Calu3 (cell line): ENCODE results near the gene MYL3. TPM values are rescaled to one million over a fixed set of nuclear protein-coding genes. Genes with fewer than 3 reads are reported as not detected.

ENCODE experiments used
- BruUV-seq: library from RNA; stranded (reverse); fragments of 400-500 nt; replicated peaks from 2 replicates; lab custom pipeline; 2021; lab: Mats Ljungman, UMichigan
- CTCF ChIA-PET: fragments of 300-600 bp; sonication (Branson Sonifier 250); formaldehyde crosslinking; loops from one replicate; lab custom pipeline; 2022; ENCODE audit warnings: antibody characterized with exemption; lab: Charles Lee
- DNase-seq: peaks from one replicate; pipeline ENCODE4 v3.0.0; 2022
- H3K27ac Mint-ChIP-seq: one replicate; pipeline ENCODE4 v1.8.0; 2022; ENCODE audit warnings: mixed read lengths; ENCODE audit not compliant: unreplicated experiment
- H3K27me3 Mint-ChIP-seq: one replicate; pipeline ENCODE4 v1.8.0; 2022; ENCODE audit warnings: mixed read lengths; ENCODE audit not compliant: unreplicated experiment
- H3K36me3 Mint-ChIP-seq: one replicate; pipeline ENCODE4 v1.8.0; 2022; ENCODE audit warnings: mild to moderate bottlenecking, moderate library complexity, mixed read lengths; ENCODE audit not compliant: insufficient read depth, unreplicated experiment
- H3K4me1 Mint-ChIP-seq: one replicate; pipeline ENCODE4 v1.8.0; 2022; ENCODE audit warnings: mild to moderate bottlenecking, low read depth, mixed read lengths; ENCODE audit not compliant: unreplicated experiment
- H3K4me3 Mint-ChIP-seq: one replicate; pipeline ENCODE4 v1.8.0; 2022; ENCODE audit warnings: mild to moderate bottlenecking, low read depth, moderate library complexity, mixed read lengths; ENCODE audit not compliant: unreplicated experiment
- H3K9me3 Mint-ChIP-seq: one replicate; pipeline ENCODE4 v1.8.0; 2022; ENCODE audit warnings: low read depth, mixed read lengths; ENCODE audit not compliant: unreplicated experiment
- intact Hi-C: fragments of 100-400 bp; cut with micrococcal nuclease; formaldehyde crosslinking; loops from one replicate; pipeline ENCODE4 v1.10.0; 2022; ENCODE audit not compliant: unreplicated experiment
- total RNA-seq: library from RNA; stranded (reverse); gene quantifications from 2 replicates; pipeline ENCODE4 v1.2.3, GENCODE V29; 2022
- TF ChIP-seq, protein P1 (sequence below): fragments of 200-600 bp; IDR thresholded peaks from one replicate; pipeline ENCODE4 v1.8.0; 2022; ENCODE audit warnings: antibody characterized with exemption; ENCODE audit not compliant: unreplicated experiment

MYL3 gene
- total RNA-seq, 1 experiment from 2014 or later = not detected

DNA sequence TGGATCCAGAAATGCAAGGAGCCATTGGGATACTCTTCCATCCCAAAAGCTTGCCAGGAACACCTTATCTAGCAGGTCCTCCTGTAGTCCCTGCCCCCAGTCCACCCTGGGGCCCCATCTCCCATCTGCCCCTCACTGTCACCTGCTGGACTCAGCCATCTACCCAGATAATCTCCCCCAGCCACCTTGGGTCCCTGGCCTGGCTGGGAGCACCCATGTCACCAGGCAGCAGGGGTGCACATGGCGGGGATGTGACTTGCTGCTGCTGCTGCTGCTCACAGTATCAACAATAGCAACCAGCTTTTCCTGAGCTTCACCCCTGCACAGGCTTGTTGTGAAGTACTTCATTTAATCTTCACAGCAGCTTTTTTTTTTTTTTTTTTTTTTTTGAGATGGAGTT lies 26.9 kb upstream of the MYL3 start:
- TF ChIP-seq, protein P1, sequence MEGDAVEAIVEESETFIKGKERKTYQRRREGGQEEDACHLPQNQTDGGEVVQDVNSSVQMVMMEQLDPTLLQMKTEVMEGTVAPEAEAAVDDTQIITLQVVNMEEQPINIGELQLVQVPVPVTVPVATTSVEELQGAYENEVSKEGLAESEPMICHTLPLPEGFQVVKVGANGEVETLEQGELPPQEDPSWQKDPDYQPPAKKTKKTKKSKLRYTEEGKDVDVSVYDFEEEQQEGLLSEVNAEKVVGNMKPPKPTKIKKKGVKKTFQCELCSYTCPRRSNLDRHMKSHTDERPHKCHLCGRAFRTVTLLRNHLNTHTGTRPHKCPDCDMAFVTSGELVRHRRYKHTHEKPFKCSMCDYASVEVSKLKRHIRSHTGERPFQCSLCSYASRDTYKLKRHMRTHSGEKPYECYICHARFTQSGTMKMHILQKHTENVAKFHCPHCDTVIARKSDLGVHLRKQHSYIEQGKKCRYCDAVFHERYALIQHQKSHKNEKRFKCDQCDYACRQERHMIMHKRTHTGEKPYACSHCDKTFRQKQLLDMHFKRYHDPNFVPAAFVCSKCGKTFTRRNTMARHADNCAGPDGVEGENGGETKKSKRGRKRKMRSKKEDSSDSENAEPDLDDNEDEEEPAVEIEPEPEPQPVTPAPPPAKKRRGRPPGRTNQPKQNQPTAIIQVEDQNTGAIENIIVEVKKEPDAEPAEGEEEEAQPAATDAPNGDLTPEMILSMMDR = no peak
- no peaks in the 10 kb centered on the region for H3K9me3 Mint-ChIP-seq
- peaks cover 30% of the 10 kb centered on the region for H3K27me3 Mint-ChIP-seq
- no peak overlapping the region for H3K27ac Mint-ChIP-seq
- no TSS peak for BruUV-seq
- DNase-seq = no peak
- CTCF ChIA-PET = no interaction called here
- peaks cover 9% of the 10 kb centered on the region for H3K36me3 Mint-ChIP-seq
- intact Hi-C loops = no loop called here
- H3K4me3 Mint-ChIP-seq = no peak overlapping the region
- H3K4me1 Mint-ChIP-seq = peaks cover 11% of the 10 kb centered on the region

DNA sequence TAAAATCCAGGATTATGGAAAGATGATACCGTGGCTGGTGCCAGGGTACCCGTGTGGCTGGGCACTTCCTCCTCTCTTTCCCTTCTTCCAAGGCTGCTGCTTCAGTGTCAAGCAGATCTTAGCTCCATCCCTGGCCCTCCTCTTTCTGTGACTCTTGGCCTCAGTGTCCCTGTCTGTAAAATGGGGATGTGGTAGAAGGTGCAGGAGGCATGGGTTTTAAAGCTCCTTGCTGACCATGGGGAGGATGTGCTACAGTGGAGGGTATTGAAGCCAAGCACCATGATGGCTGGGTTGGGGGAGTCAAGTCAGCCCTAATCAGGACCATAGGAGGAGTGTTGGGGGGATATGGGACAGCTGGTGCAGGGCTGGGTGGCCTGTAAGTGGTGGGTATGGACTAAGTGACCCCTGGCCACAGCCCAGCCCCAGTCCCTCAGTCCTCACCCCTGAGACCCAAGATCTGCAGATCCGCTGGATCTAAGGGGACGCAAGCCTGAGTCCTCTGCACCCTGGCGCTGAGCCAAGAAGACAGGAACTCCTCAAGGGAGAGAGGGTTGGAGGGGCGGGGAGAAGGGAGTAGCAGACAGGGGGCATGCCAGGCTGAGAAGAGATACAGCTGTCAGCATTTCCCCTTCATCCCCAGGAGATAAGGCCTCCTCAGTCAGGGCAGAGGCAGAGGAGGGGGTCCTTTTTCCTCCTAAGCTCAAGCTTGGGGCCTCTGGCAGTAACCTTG lies 26.3 kb upstream of the MYL3 start:
- peaks cover 36% of the 10 kb centered on the region for H3K27me3 Mint-ChIP-seq

DNA sequence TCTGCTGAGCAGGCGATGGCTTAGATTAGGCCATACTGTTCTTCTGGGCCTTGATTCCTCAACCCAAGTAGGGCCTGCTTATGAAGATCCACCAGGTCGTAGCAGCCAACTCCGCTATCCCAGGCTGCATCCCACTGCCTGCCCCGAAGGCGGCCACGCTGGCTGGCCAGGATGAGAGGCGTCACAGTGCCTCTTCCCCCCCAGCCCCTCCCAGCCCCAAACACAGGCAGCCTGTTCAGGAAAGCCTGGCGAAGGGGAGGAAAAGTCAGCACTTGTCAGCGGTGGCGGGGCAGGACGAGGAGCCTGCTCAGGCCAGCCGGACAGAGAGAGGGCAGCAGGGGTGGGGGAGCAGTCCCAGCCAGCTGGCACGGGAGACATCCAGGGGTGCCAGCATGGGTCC lies 25.5 kb upstream of the MYL3 start:
- no peak overlapping the region for H3K4me3 Mint-ChIP-seq
- no peaks in the 10 kb centered on the region for H3K9me3 Mint-ChIP-seq
- TF ChIP-seq, protein P1 = no peak
- no peak overlapping the region for H3K27ac Mint-ChIP-seq
- CTCF ChIA-PET = no interaction called here
- H3K36me3 Mint-ChIP-seq = peaks cover 9% of the 10 kb centered on the region
- BruUV-seq = no TSS peak
- intact Hi-C loops = no loop called here
- peaks cover 11% of the 10 kb centered on the region for H3K4me1 Mint-ChIP-seq
- H3K27me3 Mint-ChIP-seq = peaks cover 44% of the 10 kb centered on the region
- no peak for DNase-seq

More for the DNA sequence above, 26.3 kb upstream of the MYL3 start:
- TF ChIP-seq, protein P1 = no peak
- peaks cover 9% of the 10 kb centered on the region for H3K36me3 Mint-ChIP-seq
- no peak overlapping the region for H3K4me3 Mint-ChIP-seq
- no peak for DNase-seq
- CTCF ChIA-PET = no interaction called here
- BruUV-seq = no TSS peak
- no peak overlapping the region for H3K27ac Mint-ChIP-seq
- H3K9me3 Mint-ChIP-seq = no peaks in the 10 kb centered on the region
- H3K4me1 Mint-ChIP-seq = peaks cover 11% of the 10 kb centered on the region
- intact Hi-C loops = no loop called here

DNA sequence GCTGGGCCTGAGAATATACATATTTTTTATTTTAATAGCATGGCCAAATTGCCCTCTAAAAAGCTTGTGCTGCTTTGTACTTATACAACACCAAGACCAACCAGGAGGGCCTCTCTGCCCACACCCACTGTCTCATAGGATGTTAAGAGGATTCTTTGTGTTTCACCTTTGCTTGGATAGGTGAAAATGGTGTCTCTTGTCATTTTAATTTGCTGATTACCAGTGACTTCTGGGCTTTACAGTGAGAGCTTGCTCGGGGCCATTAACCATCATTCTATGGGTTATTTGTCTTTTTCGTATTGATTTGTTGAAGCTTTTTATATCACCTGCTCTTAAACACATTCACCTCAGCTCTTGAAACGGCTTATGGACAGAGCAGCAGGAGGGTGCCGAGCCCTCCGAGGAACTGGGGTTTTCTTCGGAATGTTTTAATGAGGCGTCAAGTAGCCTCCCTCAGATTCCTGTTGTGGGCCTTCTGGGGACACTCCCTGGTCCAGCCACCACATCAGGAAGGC lies 24.8 kb upstream of the MYL3 start:
- TF ChIP-seq, protein P1 = no peak
- intact Hi-C loops = no loop called here
- no TSS peak for BruUV-seq
- peaks cover 49% of the 10 kb centered on the region for H3K27me3 Mint-ChIP-seq
- CTCF ChIA-PET = no interaction called here
- no peak overlapping the region for H3K27ac Mint-ChIP-seq
- peaks cover 9% of the 10 kb centered on the region for H3K36me3 Mint-ChIP-seq
- H3K9me3 Mint-ChIP-seq = no peaks in the 10 kb centered on the region
- no peak overlapping the region for H3K4me3 Mint-ChIP-seq
- peaks cover 11% of the 10 kb centered on the region for H3K4me1 Mint-ChIP-seq
- DNase-seq = no peak
